NCI-H345 treated with DMSO at 0.1 percent for 48 hours (cell line): Measurements from ENCODE around the gene AP4M1.

Experiments
- DNase-seq: peaks from one replicate; lab custom pipeline; 2025; ENCODE audit not compliant: unreplicated experiment; lab: John Stamatoyannopoulos, UW

Gene AP4M1

DNA sequence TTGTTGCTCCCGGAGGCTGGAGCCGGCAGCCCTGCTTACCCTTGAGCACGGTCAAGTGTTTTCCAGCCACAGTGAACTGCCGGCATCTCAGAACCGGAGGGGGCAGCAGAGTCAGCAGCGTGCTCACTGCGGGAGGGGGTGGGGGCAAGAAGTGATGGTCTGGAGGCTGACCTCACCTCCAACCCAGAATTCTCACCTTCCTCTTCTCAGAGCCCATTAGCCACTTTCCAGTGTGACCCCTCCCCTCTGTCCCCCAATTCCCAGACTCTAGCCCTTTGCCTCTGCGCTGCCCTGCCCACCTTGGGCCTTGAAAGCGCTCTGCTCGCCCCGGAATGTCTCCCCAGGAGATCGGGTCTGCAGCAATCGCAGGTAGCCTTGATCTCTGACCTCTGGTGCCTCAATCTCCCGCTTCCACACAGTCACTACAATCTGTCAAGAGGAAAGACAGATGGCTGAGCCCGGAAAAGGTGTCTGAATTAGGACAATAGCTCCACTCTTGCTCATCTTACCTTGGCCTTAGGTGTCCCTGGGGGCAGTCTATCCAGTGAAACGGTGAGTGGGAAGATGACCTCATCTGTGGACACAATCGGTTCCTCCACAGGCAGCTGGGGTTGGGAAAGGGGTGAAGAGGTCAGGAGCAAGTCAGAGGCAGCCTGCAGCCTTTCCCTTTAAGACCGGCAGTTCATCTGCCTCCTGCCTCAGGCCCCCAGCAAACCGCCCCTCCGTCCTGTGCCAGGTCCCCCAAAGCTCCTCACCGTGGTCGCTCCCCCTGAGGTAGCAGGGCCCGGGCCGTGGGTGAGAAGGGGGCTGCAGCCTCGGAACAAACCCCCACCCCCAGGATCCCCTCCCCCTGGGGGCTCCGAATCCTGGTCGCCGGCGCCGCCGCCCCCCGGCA lies 56.1 kb downstream of the AP4M1 start:
- DNase-seq, result no peak
